ENCODE results near the gene PPP1R11. TPM values are rescaled to one million over a fixed set of nuclear protein-coding genes. Genes with fewer than 3 reads are reported as not detected.
A peak's percentile ranks its signal among the peaks of the same experiment; 100 is the strongest.

PPP1R11 gene
- total RNA-seq, 1 donor from 2014 or later, result 56.1 TPM

DNA sequence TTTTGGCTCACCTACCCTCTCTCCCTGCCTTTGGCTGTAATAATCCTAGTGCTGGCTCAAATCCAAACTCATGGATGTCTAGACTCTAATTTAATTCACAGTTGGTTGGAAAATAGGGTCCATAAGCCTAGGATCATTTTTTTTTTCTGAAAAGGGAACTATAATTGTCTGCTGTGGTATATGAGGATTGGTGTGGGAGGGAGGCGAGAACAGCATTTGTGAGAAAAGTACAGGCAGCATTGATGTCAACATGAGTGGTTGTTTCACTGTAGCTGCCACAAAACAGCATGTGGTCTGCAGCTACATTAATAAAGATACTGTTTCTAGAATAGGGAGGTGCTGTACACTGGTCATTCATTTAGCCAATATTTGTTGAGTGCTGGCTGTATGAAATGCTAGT, 24.5 kb upstream of the PPP1R11 start:
- intact Hi-C loops (cut with micrococcal nuclease), result no loop called here
- H3K9me3 Mint-ChIP-seq, result no peaks in the 10 kb centered on the region
- peaks cover 22% of the 10 kb centered on the region for H3K4me1 Mint-ChIP-seq (ENCODE audit: low read depth)
- H3K27ac Mint-ChIP-seq, result no peak overlapping the region
- no peaks in the 10 kb centered on the region for H3K36me3 Mint-ChIP-seq (ENCODE audit: low read depth)
- DNase-seq (ENCODE audit: low spot score), result no peak
- H3K27me3 Mint-ChIP-seq (ENCODE audit: low read depth), result no peaks in the 10 kb centered on the region
- no peak overlapping the region for H3K4me3 Mint-ChIP-seq (ENCODE audit: low read depth)

DNA sequence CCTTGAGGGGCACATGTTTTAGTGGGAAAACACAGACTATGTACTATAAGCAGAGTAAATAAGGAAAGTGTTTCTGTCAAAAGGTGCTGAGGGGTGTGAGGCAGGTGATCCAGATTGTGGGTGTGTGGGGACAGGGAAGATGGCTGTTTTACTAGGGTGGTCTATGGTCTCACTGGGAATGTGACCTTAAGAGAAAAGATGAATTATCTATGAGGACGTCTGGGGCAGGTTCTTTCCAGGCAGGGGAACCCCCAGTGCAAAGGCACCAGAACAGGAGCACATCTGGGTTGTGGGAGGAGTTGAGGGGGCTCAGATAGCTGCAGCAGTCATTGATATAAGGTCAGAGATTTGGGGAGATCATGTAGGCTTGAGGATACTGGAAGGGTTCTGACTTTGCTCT, 24.1 kb upstream of the PPP1R11 start:
- H3K27ac Mint-ChIP-seq, result no peak overlapping the region
- H3K9me3 Mint-ChIP-seq, result no peaks in the 10 kb centered on the region
- H3K36me3 Mint-ChIP-seq (ENCODE audit: low read depth), result no peaks in the 10 kb centered on the region
- no peaks in the 10 kb centered on the region for H3K27me3 Mint-ChIP-seq (ENCODE audit: low read depth)
- H3K4me1 Mint-ChIP-seq (ENCODE audit: low read depth), result peaks cover 23% of the 10 kb centered on the region
- H3K4me3 Mint-ChIP-seq (ENCODE audit: low read depth), result no peak overlapping the region
- intact Hi-C loops (cut with micrococcal nuclease), result no loop called here
- DNase-seq (ENCODE audit: low spot score), result no peak

DNA sequence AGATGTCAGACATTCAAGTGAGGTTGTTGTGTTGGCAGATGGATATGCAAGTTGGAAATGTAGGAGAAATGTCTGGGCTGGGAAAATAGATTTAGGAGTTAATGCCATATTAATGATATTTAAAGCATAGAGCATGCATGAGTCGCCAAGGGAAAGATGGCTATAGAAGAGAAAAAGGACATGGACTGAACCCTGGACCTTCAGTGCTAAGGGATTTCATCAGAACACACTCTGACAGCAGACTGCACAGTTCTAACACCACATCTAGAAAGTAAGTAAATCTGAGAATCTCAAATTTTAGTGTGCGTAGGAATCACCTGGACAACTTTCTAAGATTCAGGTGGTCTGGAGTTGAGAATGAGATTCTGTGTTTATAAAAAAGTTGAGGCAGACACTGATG, 23.3 kb upstream of the PPP1R11 start:
- DNase-seq (ENCODE audit: low spot score), result no peak
- intact Hi-C loops (cut with micrococcal nuclease), result no loop called here
- H3K27me3 Mint-ChIP-seq (ENCODE audit: low read depth), result no peaks in the 10 kb centered on the region
- H3K9me3 Mint-ChIP-seq, result no peaks in the 10 kb centered on the region
- peaks cover 23% of the 10 kb centered on the region for H3K4me1 Mint-ChIP-seq (ENCODE audit: low read depth)
- no peak overlapping the region for H3K4me3 Mint-ChIP-seq (ENCODE audit: low read depth)
- no peak overlapping the region for H3K27ac Mint-ChIP-seq
- H3K36me3 Mint-ChIP-seq (ENCODE audit: low read depth), result no peaks in the 10 kb centered on the region

DNA sequence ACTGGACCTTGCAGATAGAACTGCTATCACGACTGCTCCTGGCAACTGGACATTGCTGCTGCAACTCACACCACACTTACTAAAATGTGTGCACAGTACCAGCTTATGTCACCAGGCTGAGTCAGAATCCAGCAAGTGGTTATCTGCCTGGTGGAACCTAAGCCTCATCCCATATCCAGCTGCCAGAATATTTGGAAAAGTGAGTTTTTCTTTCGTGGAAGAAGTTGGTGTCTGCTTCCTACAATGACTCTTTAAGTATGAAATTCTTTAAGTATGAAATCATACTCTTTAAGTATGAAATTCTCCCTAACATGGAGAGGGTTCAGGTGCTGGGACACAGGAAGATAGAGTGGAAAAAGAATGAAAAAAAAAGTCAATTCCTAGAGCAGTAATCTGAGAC, 22.4 kb upstream of the PPP1R11 start:
- Mint-ChIP-seq H3K36me3 (ENCODE audit: low read depth) (no peaks in the 10 kb centered on the region), H3K27ac (no peak overlapping the region), H3K4me3 (ENCODE audit: low read depth) (no peak overlapping the region), H3K4me1 (ENCODE audit: low read depth) (peaks cover 23% of the 10 kb centered on the region), H3K9me3 (no peaks in the 10 kb centered on the region), H3K27me3 (ENCODE audit: low read depth) (no peaks in the 10 kb centered on the region)
- intact Hi-C loops (cut with micrococcal nuclease), result no loop called here
- DNase-seq (ENCODE audit: low spot score), result no peak

DNA sequence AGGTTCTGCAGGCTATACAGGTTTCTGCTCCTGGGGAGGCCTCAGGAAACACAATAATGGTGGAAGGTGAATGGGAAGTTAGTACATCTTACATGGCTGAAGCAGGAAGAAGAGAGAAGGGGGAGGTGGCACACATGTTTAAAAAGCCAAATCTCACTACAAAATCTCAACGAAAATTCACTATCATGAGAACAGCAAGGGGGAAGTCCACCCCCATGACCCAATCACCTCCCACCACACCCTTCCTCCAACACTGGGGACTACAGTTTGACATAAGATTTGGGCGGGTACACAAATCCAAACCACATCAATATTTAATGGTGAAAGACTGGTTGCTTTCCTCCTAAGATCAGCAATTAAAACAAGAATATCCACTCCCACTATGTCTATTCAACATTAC, 19.8 kb upstream of the PPP1R11 start:
- Mint-ChIP-seq H3K27ac (no peak overlapping the region), H3K9me3 (no peaks in the 10 kb centered on the region)

DNA sequence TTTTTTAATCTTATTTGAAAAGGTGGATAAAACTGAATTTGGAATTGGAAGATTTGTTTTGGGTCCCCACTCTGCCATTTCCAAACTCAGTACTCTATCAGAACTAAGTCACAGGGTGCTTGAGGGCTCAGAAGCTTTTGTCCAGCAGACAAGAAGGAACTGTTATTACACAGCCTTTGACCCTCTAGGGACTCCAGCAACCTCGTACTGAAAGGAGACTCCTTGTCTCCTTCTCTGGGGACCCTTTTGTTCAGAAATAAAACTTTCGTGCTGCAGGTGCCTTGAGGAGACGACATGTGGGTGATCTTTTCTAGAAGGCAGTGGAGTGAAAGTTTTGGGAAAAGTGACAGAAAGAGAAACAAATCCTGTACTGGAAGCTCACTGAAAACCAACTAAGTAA, 13.3 kb upstream of the PPP1R11 start:
- Mint-ChIP-seq H3K9me3 (no peaks in the 10 kb centered on the region), H3K27ac (no peak overlapping the region), H3K4me1 (ENCODE audit: low read depth) (peaks cover 2% of the 10 kb centered on the region), H3K36me3 (ENCODE audit: low read depth) (peaks cover 8% of the 10 kb centered on the region), H3K27me3 (ENCODE audit: low read depth) (no peaks in the 10 kb centered on the region), H3K4me3 (ENCODE audit: low read depth) (no peak overlapping the region)
- intact Hi-C loops (cut with micrococcal nuclease), result no loop called here
- DNase-seq (ENCODE audit: low spot score), result no peak

More for the DNA sequence above, 19.8 kb upstream of the PPP1R11 start:
- Mint-ChIP-seq H3K4me1 (ENCODE audit: low read depth) (peaks cover 22% of the 10 kb centered on the region), H3K4me3 (ENCODE audit: low read depth) (no peak overlapping the region), H3K27me3 (ENCODE audit: low read depth) (no peaks in the 10 kb centered on the region), H3K36me3 (ENCODE audit: low read depth) (no peaks in the 10 kb centered on the region)
- no peak for DNase-seq (ENCODE audit: low spot score)
- intact Hi-C loops (cut with micrococcal nuclease), result no loop called here

DNA sequence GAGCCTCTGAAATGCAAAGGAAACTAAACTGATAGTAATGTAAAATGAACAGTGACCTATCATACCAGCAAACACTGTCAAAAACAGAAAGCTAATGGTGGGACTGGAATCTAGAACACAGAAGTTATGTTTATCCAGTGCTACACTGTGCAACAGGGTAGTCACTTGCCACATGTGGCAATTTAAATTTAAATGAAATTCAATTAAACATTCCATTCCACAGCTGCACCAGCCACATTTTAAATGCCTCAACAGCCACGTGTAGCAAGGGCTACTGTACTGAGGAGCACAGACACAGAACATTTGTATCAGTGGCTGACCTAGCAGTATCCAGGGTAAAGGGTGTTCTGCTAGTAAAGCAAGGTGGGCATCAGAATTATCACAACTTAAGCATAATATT, 11.5 kb upstream of the PPP1R11 start:
- Mint-ChIP-seq H3K4me1 (ENCODE audit: low read depth) (peaks cover 15% of the 10 kb centered on the region), H3K9me3 (no peaks in the 10 kb centered on the region), H3K27ac (no peak overlapping the region), H3K27me3 (ENCODE audit: low read depth) (no peaks in the 10 kb centered on the region), H3K4me3 (ENCODE audit: low read depth) (no peak overlapping the region), H3K36me3 (ENCODE audit: low read depth) (peaks cover 8% of the 10 kb centered on the region)
- DNase-seq (ENCODE audit: low spot score), result no peak
- intact Hi-C loops (cut with micrococcal nuclease), result no loop called here

DNA sequence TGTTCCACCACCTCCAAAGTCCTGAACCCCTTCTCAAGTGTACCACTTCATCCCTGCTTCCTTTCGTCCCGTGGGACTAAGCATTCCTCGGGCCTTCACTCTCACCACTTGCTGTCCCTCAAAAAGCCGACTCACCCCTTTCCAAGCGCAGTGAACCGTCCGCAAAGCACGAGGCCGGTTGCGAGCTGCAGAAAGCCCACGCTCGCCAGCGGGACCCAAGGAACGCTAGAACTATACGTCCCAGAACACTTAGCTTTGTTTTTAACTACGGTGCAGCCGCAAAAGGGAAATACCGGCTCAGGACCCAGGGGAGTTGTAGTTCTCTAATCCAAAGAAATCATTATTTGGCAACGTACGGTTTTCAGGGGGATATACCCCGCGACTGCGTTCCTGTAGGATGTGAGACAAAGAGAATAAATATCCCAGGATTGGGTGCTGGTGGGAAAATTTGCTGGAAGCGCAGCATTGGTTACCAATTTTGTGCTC, 6.3 kb upstream of the PPP1R11 start:
- Mint-ChIP-seq H3K27me3 (ENCODE audit: low read depth) (no peaks in the 10 kb centered on the region), H3K27ac (peak overlapping the region; percentile 97), H3K36me3 (ENCODE audit: low read depth) (peaks cover 37% of the 10 kb centered on the region), H3K4me1 (ENCODE audit: low read depth) (peaks cover 33% of the 10 kb centered on the region), H3K9me3 (no peaks in the 10 kb centered on the region), H3K4me3 (ENCODE audit: low read depth) (peak overlapping the region; percentile 99)
- intact Hi-C loops (cut with micrococcal nuclease), result loop anchor here (5.0 kb wide), 1 partner anchor 93 kb away; no protein-coding TSS in a partner anchor
- DNase-seq (ENCODE audit: low spot score), result no peak

DNA sequence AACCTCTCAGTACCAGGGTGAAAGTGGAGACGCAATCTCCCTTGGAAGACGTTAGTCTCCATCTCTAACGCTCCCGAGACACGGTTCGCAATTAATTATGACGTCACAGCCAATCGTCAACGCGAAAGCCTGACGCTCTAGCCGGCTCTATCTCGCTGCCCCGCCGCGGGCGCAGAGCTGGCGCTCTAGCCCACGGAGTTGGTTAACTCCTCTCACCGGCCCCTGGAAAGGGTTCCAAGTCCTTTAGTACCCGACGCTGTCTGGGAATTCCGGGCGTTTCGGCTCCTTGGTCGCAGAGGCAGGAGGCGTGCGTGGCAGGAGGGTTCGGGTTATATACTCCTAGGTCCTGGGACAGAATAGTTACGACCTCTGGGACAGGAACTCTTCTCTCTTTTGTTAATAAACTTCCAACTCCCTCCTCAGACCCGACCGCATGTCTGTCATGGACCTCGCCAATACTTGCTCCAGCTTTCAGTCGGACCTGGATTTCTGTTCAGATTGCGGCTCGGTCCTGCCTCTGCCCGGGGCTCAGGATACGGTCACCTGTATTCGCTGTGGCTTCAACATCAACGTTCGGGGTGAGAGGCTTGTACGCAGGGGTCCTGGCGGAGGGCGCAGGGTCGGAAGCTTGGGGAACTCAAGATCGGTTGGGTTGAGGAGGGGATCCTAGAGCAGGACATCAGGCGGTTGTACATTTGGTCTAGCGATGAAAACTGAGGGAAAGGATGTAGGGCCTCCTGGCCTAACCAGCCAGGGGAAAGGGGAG, 5.7 kb upstream of the PPP1R11 start, which contains the start of gene POLR1H:
POLR1H (plus strand) TSS at position 174 of the 766 bp plus-strand sequence; CDS start at position 434, 260 bp downstream.
- peaks cover 37% of the 10 kb centered on the region for H3K36me3 Mint-ChIP-seq (ENCODE audit: low read depth)
- intact Hi-C loops (cut with micrococcal nuclease), result loop anchor here (5.0 kb wide), 1 partner anchor 94 kb away; no protein-coding TSS in a partner anchor
- peak; percentile 82 for DNase-seq (ENCODE audit: low spot score)
- peak within 1 kb of the TSS; percentile 99 for H3K4me3 Mint-ChIP-seq (ENCODE audit: low read depth)
- no peaks in the 10 kb centered on the region for H3K27me3 Mint-ChIP-seq (ENCODE audit: low read depth)
- H3K27ac Mint-ChIP-seq, result peak within 1 kb of the TSS; percentile 97
- H3K9me3 Mint-ChIP-seq, result no peaks in the 10 kb centered on the region
- peaks cover 40% of the 10 kb centered on the region for H3K4me1 Mint-ChIP-seq (ENCODE audit: low read depth)

DNA sequence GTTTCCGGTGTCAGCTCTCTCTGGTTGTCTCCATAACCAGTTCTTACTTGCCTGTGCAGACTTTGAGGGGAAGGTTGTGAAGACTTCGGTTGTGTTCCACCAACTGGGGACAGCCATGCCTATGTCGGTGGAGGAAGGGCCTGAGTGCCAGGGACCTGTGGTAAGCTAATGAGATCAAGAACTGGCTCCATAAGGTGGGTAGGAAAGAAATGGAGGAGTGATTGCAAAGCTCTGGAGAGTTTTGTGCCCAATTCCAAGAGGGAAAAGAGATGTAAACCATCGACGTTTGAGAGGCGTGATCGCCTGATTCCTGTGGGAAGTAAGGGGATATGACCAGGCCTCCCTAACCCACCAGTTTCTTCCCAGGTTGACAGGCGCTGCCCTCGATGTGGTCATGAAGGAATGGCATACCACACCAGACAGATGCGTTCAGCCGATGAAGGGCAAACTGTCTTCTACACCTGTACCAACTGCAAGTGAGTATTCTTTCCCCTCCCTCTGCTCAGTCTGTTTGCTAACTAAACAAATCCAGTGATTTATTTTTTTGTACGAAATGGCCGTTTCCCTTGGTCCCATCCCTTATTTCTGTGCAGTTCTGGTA, 5.0 kb upstream of the PPP1R11 start:
- no peaks in the 10 kb centered on the region for H3K27me3 Mint-ChIP-seq (ENCODE audit: low read depth)
- no peaks in the 10 kb centered on the region for H3K9me3 Mint-ChIP-seq
- peaks cover 41% of the 10 kb centered on the region for H3K4me1 Mint-ChIP-seq (ENCODE audit: low read depth)
- H3K4me3 Mint-ChIP-seq (ENCODE audit: low read depth), result peak overlapping the region; percentile 99
- H3K36me3 Mint-ChIP-seq (ENCODE audit: low read depth), result peaks cover 36% of the 10 kb centered on the region
- H3K27ac Mint-ChIP-seq, result peak overlapping the region; percentile 97
- intact Hi-C loops (cut with micrococcal nuclease), result loop anchor here (5.0 kb wide), 1 partner anchor 95 kb away; no protein-coding TSS in a partner anchor
- no peak for DNase-seq (ENCODE audit: low spot score)

DNA sequence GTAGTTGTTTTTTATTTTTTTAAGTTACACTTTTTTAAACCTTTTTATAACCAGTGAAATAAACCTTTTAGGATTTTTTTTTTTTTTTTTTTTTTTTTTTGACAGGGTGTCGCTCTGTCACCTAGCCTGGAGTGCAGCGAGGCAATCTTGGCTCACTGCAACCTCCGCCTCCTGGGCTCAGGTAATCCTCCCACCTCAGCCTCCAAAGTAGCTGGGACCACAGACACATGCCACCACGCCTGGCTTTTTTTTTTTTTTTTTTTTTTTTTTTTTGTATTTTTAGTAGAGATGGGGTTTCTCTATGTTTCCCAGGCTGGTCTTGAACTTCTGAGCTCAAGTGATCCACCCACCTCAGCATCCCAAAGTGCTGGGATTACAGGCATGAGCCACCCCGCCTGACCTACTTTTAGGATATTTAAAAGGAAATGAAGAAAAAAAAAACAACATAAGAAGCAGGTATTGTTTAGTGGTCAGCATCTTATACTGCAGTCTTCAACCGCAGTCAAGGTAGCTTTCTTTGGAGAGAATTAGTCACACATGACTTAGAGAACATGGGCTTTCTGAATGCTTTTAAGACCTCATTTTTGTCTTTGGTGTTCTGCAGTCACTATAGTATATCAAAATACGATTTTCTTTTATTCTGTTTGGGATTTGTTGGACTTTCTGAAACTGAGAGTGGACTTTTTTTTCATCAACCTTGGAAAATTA, 4.4 kb upstream of the PPP1R11 start:
- Mint-ChIP-seq H3K9me3 (no peaks in the 10 kb centered on the region), H3K4me3 (ENCODE audit: low read depth) (peak overlapping the region; percentile 99), H3K4me1 (ENCODE audit: low read depth) (peaks cover 43% of the 10 kb centered on the region), H3K27ac (peak overlapping the region; percentile 24), H3K36me3 (ENCODE audit: low read depth) (peaks cover 36% of the 10 kb centered on the region), H3K27me3 (ENCODE audit: low read depth) (no peaks in the 10 kb centered on the region)
- DNase-seq (ENCODE audit: low spot score), result no peak
- intact Hi-C loops (cut with micrococcal nuclease), result loop anchor here (5.0 kb wide), 1 partner anchor 95 kb away; no protein-coding TSS in a partner anchor

DNA sequence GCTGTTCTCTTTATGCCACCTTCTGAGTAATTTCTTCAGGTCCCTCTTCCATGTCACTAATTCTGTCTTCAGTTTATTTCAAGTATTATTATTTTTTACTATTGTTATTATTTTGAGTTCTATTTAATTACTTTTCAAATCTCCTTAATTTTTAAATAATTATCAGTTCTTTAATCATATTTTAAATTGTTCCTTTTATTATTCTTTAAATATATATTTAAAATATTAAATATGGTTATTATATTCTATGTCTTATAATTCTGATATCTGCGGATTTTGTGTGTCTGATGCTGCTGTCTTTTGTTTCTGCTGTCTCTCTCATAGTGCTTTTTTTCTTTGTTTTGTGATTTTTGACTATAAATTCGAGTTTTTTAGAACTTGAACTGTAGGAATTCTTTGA, 3.7 kb upstream of the PPP1R11 start:
- Mint-ChIP-seq H3K36me3 (ENCODE audit: low read depth) (peaks cover 43% of the 10 kb centered on the region), H3K27me3 (ENCODE audit: low read depth) (no peaks in the 10 kb centered on the region), H3K27ac (no peak overlapping the region), H3K4me1 (ENCODE audit: low read depth) (peaks cover 50% of the 10 kb centered on the region), H3K4me3 (ENCODE audit: low read depth) (peak overlapping the region; percentile 46), H3K9me3 (no peaks in the 10 kb centered on the region)
- DNase-seq (ENCODE audit: low spot score), result no peak
- intact Hi-C loops (cut with micrococcal nuclease), result loop anchor here (5.0 kb wide), 1 partner anchor 96 kb away; no protein-coding TSS in a partner anchor
